DOHH2 (cell line): Measurements from ENCODE around the gene CCDC160.

ENCODE experiments used
- H3F3A ChIP-seq: fragments of 200-600 bp; sonication (generic), shearing (Covaris generic); 2 replicates; pipeline ENCODE4 v1.6.0; 2016; ENCODE audit warnings: antibody characterized with exemption, mild to moderate bottlenecking; ENCODE audit not compliant: control insufficient read depth, insufficient read depth
- H3K27ac ChIP-seq: fragments of 200-600 bp; sonication (generic); 2 replicates; pipeline ENCODE4 v1.5.1; 2014; ENCODE audit warnings: low read depth, mild to moderate bottlenecking, low read length, moderate library complexity
- H3K27me3 ChIP-seq: fragments of 200-600 bp; sonication (generic); 2 replicates; pipeline ENCODE4 v1.6.1; 2014; ENCODE audit warnings: mild to moderate bottlenecking, low read length, mixed read lengths; ENCODE audit not compliant: control insufficient read depth
- H3K36me3 ChIP-seq: fragments of 200-600 bp; sonication (generic); 2 replicates; pipeline ENCODE4 v1.6.1; 2014; ENCODE audit warnings: mild to moderate bottlenecking, low read length, moderate library complexity, mixed read lengths; ENCODE audit not compliant: control insufficient read depth
- H3K4me1 ChIP-seq: fragments of 200-600 bp; sonication (generic); 2 replicates; pipeline ENCODE4 v1.6.1; 2014; ENCODE audit warnings: mild to moderate bottlenecking, low read length, mixed read lengths; ENCODE audit not compliant: control insufficient read depth
- H3K4me2 ChIP-seq: fragments of 200-600 bp; sonication (generic); 2 replicates; pipeline ENCODE4 v1.6.0; 2014; ENCODE audit warnings: mild to moderate bottlenecking, low read length, moderate library complexity
- H3K4me3 ChIP-seq: fragments of 200-600 bp; sonication (generic); 2 replicates; pipeline ENCODE4 v1.5.1; 2014; ENCODE audit warnings: mild to moderate bottlenecking, low read length, mixed read lengths
- H3K79me2 ChIP-seq: fragments of 200-600 bp; sonication (generic); 2 replicates; pipeline ENCODE4 v1.6.1; 2014; ENCODE audit warnings: mild to moderate bottlenecking, low read length, mixed read lengths; ENCODE audit not compliant: control insufficient read depth
- H3K9me2 ChIP-seq: fragments of 200-600 bp; sonication (generic); replicated peaks from 2 replicates; pipeline ENCODE4 v1.6.1; 2014; ENCODE audit warnings: mild to moderate bottlenecking, low read length, mixed read lengths; ENCODE audit not compliant: control insufficient read depth
- H3K9me3 ChIP-seq: fragments of 200-600 bp; sonication (generic); 2 replicates; pipeline ENCODE4 v1.6.1; 2014; ENCODE audit warnings: antibody characterized with exemption, low read length, mixed read lengths; ENCODE audit not compliant: control insufficient read depth, insufficient read depth
- H4K20me1 ChIP-seq: fragments of 200-600 bp; sonication (generic); 2 replicates; pipeline ENCODE4 v1.6.0; 2014; ENCODE audit warnings: low read depth, mild to moderate bottlenecking, antibody characterized with exemption, low read length, moderate library complexity; ENCODE audit not compliant: control insufficient read depth, insufficient read depth
- EZH2phosphoT487 ChIP-seq: fragments of 200-600 bp; sonication (generic); IDR thresholded peaks from 2 replicates; pipeline ENCODE4 v1.6.1; 2017; ENCODE audit warnings: borderline replicate concordance, mild to moderate bottlenecking, antibody characterized with exemption, low read length, moderate library complexity, mixed read lengths
- TF ChIP-seq, protein P1 (sequence below): fragments of 200-600 bp; sonication (generic); IDR thresholded peaks from one replicate; pipeline ENCODE4 v1.5.1; 2014; ENCODE audit warnings: antibody characterized with exemption, mild to moderate bottlenecking, low read depth, low read length; ENCODE audit not compliant: poor library complexity, severe bottlenecking

The CCDC160 gene

DNA sequence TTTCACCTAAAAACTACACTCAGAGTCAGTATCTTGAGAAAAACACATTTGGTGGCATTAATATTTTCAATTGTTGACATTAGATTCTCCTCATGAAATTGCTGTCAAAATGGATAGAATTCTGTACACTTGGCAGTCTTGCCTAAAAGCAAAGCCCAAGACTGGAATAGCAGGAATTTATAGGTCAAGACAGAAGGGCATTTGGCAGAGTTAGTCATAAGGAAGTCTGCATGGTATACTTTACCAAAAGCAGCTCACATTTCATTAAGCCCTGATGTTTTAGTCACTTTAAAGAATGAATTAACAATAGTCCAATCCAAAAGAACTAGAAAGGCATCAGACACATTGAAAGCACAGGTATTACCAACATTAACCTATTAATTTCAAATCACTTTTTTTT, 7.1 kb downstream of the CCDC160 start:
- Histone ChIP-seq H3K27me3 (peaks cover 5% of the 10 kb centered on the region; the same call in 1 of the 2 replicates), H3K4me1 (no peaks in the 10 kb centered on the region), H3K9me2 (no peaks in the 10 kb centered on the region), H3K9me3 (no peaks in the 10 kb centered on the region), H3K4me2 (no peak overlapping the region), H3F3A (no peaks in the 10 kb centered on the region), H3K27ac (no peak overlapping the region), H3K4me3 (no peak overlapping the region), H3K36me3 (no peaks in the 10 kb centered on the region), H3K79me2 (no peaks in the 10 kb centered on the region), H4K20me1 (no peaks in the 10 kb centered on the region)
- TF ChIP-seq, protein P1, sequence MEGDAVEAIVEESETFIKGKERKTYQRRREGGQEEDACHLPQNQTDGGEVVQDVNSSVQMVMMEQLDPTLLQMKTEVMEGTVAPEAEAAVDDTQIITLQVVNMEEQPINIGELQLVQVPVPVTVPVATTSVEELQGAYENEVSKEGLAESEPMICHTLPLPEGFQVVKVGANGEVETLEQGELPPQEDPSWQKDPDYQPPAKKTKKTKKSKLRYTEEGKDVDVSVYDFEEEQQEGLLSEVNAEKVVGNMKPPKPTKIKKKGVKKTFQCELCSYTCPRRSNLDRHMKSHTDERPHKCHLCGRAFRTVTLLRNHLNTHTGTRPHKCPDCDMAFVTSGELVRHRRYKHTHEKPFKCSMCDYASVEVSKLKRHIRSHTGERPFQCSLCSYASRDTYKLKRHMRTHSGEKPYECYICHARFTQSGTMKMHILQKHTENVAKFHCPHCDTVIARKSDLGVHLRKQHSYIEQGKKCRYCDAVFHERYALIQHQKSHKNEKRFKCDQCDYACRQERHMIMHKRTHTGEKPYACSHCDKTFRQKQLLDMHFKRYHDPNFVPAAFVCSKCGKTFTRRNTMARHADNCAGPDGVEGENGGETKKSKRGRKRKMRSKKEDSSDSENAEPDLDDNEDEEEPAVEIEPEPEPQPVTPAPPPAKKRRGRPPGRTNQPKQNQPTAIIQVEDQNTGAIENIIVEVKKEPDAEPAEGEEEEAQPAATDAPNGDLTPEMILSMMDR: no peak
- no peak for TF ChIP-seq EZH2phosphoT487

DNA sequence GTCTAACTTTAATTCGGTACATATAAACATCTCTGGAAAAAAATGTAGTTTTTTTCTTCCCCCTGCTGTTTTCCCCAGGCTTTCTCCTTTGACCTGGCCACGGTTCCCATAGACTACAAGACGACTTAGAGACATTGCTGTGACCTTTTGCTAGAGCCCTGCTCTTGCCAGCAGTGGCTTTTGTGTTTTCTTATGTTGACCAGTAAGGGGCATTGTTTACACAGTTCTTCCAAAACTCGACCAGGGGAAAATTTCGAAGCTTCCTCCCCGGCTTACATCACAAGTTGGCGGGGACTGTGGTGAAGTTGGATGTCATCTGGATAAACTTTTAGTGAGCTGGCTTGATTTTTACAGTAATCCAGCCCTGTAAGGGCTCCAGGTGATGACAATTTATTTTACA, 9.3 kb downstream of the CCDC160 start:
- no peak overlapping the region for H3K27ac ChIP-seq
- H3F3A ChIP-seq: no peaks in the 10 kb centered on the region
- no peaks in the 10 kb centered on the region for H3K79me2 ChIP-seq
- no peak overlapping the region for H3K4me2 ChIP-seq
- H3K4me1 ChIP-seq: no peaks in the 10 kb centered on the region
- TF ChIP-seq, protein P1: no peak
- no peak for TF ChIP-seq EZH2phosphoT487
- no peak overlapping the region for H3K4me3 ChIP-seq
- no peaks in the 10 kb centered on the region for H3K9me3 ChIP-seq
- H3K27me3 ChIP-seq: peaks cover 5% of the 10 kb centered on the region; the same call in 1 of the 2 replicates
- no peaks in the 10 kb centered on the region for H3K36me3 ChIP-seq
- H3K9me2 ChIP-seq: no peaks in the 10 kb centered on the region
- H4K20me1 ChIP-seq: no peaks in the 10 kb centered on the region

DNA sequence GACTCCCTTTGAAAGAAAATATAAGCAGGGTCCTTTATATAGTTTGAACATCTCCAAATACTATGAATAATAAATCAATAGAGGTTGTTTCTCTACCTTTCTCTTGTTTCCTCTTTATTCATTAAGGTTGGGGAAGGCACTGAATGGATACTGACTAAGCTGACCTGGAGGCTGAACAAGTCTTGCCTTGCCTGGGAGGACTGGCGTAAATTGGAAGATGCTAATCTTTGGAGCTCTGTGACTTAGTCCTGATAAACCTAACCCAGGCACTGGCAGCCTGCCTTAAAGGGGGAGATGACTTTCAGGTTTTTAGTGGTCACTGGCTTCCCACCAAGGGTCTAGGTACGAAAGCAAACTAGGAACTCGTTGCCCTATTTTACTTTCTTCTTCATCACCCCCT, 10.5 kb downstream of the CCDC160 start:
- Histone ChIP-seq H3K79me2 (no peaks in the 10 kb centered on the region), H3K4me2 (no peak overlapping the region), H3K27me3 (peaks cover 9% of the 10 kb centered on the region; the same call in 1 of the 2 replicates), H4K20me1 (no peaks in the 10 kb centered on the region), H3K9me2 (no peaks in the 10 kb centered on the region), H3K4me1 (no peaks in the 10 kb centered on the region), H3K9me3 (no peaks in the 10 kb centered on the region), H3K4me3 (no peak overlapping the region), H3K36me3 (no peaks in the 10 kb centered on the region), H3F3A (no peaks in the 10 kb centered on the region), H3K27ac (no peak overlapping the region)
- TF ChIP-seq, protein P1: no peak
- TF ChIP-seq EZH2phosphoT487: no peak
